HCT116 (cell line): Measurements from ENCODE around the gene WDR74.

Experiments used
- ATF3 ChIP-seq: IDR thresholded peaks from 2 replicates; pipeline ENCODE4 v1.6.1; 2012
- CTCF ChIP-seq, 3 experiments: fragments of 200-600 bp in 1 of 3; sonication (generic) in 1 of 3; IDR thresholded peaks in 2 of 3; conservative IDR thresholded peaks in 1 of 3; 2 replicates each; pipeline ENCODE4 v1.5.1; 2012 to 2017; ENCODE audit warnings: low read depth in 2 of 3, low read length in 2 of 3, antibody characterized with exemption in 1 of 3, borderline replicate concordance in 1 of 3, control low read depth in 1 of 3, mild to moderate bottlenecking in 1 of 3, mixed read lengths in 1 of 3, mixed run types in 1 of 3, moderate library complexity in 1 of 3; ENCODE audit not compliant: insufficient read depth in 1 of 3
- EZH2 ChIP-seq: fragments of 200-600 bp; sonication (generic); IDR thresholded peaks from 2 replicates; pipeline ENCODE4 v1.6.1; 2017; ENCODE audit warnings: antibody characterized with exemption, mixed run types
- EZH2phosphoT487 ChIP-seq: fragments of 200-600 bp; IDR thresholded peaks from 2 replicates; pipeline ENCODE4 v1.6.1; 2018; ENCODE audit warnings: antibody characterized with exemption, borderline replicate concordance
- FOSL1 ChIP-seq: IDR thresholded peaks from 2 replicates; pipeline ENCODE4 v1.6.1; 2012; ENCODE audit warnings: low read depth
- POLR2AphosphoS5 ChIP-seq: IDR thresholded peaks from 2 replicates; pipeline ENCODE4 v1.6.1; 2011; ENCODE audit warnings: mild to moderate bottlenecking, low read depth, low read length, moderate library complexity
- SP1 ChIP-seq: IDR thresholded peaks from 2 replicates; pipeline ENCODE4 v1.6.1; 2012; ENCODE audit warnings: low read depth
- SRF ChIP-seq: IDR thresholded peaks from 2 replicates; pipeline ENCODE4 v1.6.1; 2012; ENCODE audit warnings: low read depth

GRCh38 chr11:62843466-62843865 lies 4.1 kb upstream of the WDR74 start:
- TF ChIP-seq FOSL1 (no peak), SP1 (no peak), CTCF (IDR thresholded peaks at IDR 0.05 in 2 of 3, conservative IDR thresholded peaks at IDR 0.05 in 1 of 3; ENCODE audit: borderline replicate concordance in 1 of 3, insufficient read depth in 1 of 3, low read depth in 2 of 3, low read length in 2 of 3) (no peak), EZH2phosphoT487 (no peak), EZH2 (no peak), SRF (no peak), POLR2AphosphoS5 (no peak), ATF3 (no peak)
